GM12878 (cell line): ENCODE measurements around the gene KIAA1671.

Source experiments
- CHD1 ChIP-seq: IDR thresholded peaks from 2 replicates; pipeline ENCODE4 v1.6.1; 2012; ENCODE audit warnings: low read depth, low read length, improper control_type of control experiment
- EP300 ChIP-seq, 2 experiments: fragments of 150-350 bp in 1 of 2; IDR thresholded peaks; 2 replicates each; pipeline ENCODE4 v1.6.1; 2011 to 2012; ENCODE audit warnings: low read depth in 2 of 2, low read length in 2 of 2, borderline replicate concordance in 1 of 2, improper control_type of control experiment in 1 of 2, inconsistent platforms in 1 of 2; ENCODE audit not compliant: control insufficient read depth in 1 of 2
- ESRRA ChIP-seq: IDR thresholded peaks from 2 replicates; pipeline ENCODE4 v1.6.1; 2012; ENCODE audit warnings: mild to moderate bottlenecking, low read length, improper control_type of control experiment
- EZH2 ChIP-seq: IDR thresholded peaks from 2 replicates; pipeline ENCODE4 v1.6.1; 2012; ENCODE audit warnings: low read depth, mild to moderate bottlenecking, control low read depth, inconsistent platforms, low read length, borderline replicate concordance; ENCODE audit not compliant: control insufficient read depth
- HDAC2 ChIP-seq: fragments of 200-600 bp; sonication (generic); IDR thresholded peaks from 2 replicates; pipeline ENCODE4 v1.6.1; 2017
- MEF2A ChIP-seq: IDR thresholded peaks from 2 replicates; pipeline ENCODE4 v1.6.1; 2011; ENCODE audit warnings: low read depth, mild to moderate bottlenecking, low read length, moderate library complexity; ENCODE audit not compliant: insufficient read depth
- SMC3 ChIP-seq: IDR thresholded peaks from 2 replicates; pipeline ENCODE4 v1.6.1; 2011; ENCODE audit warnings: low read length, improper control_type of control experiment, borderline replicate concordance
- TF ChIP-seq, protein P1 (sequence below), 3 experiments: IDR thresholded peaks in 2 of 3; conservative IDR thresholded peaks in 1 of 3; 2 replicates each; pipeline ENCODE4 v1.5.1; 2011; ENCODE audit warnings: low read depth in 3 of 3, low read length in 3 of 3, mild to moderate bottlenecking in 3 of 3, control low read depth in 2 of 3, moderate library complexity in 2 of 3, inconsistent platforms in 1 of 3, mixed read lengths in 1 of 3; ENCODE audit not compliant: control insufficient read depth in 2 of 3, insufficient read depth in 1 of 3; ENCODE audit errors: extremely low read depth in 1 of 3
- TF ChIP-seq, protein P2 (sequence below): fragments of 450-650 bp; IDR thresholded peaks from 2 replicates; pipeline ENCODE4 v1.6.1; 2016; ENCODE audit warnings: mild to moderate bottlenecking

DNA sequence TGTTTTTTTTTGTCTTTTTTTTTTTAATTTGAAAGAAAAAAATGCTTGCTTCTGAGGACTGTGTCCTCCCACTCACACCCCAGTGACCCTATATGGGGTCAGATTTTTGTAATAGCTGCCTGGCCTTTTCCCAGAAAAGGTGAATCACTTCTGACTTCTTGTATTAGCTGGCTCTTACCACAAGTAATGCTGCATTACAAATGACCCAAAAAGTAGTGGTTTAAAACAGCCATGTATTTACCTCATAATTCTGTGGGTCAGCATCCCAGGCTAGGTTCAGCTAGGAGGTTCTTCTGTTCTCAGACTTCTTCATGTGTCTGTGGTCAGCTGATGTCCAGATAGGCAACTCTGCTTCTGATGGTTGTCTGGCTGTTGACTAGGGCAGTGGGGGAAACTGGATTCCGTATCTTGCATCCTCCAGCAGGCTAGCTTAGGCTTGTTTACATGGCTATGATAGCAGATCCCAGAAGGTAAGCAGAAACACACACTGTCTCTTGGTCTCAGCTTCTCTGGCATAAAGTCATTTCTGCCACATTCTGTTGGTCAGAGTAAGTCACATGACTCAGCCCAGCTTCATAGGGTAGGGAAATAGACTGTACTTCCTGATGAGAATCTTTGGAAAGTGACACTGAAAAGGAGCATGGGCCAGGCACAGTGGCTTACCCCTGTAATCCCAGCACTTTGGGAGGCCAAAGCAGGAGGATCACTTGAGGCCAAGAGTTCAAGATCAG is 25.5 kb upstream of the KIAA1671 start:
- TF ChIP-seq EP300 (IDR thresholded peaks at IDR 0.05; ENCODE audit: borderline replicate concordance in 1 of 2, control insufficient read depth in 1 of 2, low read depth in 2 of 2, low read length in 2 of 2) (no peak), ESRRA (no peak), MEF2A (no peak), HDAC2 (no peak), SMC3 (no peak), CHD1 (no peak), EZH2 (no peak)
- TF ChIP-seq, protein P1, sequence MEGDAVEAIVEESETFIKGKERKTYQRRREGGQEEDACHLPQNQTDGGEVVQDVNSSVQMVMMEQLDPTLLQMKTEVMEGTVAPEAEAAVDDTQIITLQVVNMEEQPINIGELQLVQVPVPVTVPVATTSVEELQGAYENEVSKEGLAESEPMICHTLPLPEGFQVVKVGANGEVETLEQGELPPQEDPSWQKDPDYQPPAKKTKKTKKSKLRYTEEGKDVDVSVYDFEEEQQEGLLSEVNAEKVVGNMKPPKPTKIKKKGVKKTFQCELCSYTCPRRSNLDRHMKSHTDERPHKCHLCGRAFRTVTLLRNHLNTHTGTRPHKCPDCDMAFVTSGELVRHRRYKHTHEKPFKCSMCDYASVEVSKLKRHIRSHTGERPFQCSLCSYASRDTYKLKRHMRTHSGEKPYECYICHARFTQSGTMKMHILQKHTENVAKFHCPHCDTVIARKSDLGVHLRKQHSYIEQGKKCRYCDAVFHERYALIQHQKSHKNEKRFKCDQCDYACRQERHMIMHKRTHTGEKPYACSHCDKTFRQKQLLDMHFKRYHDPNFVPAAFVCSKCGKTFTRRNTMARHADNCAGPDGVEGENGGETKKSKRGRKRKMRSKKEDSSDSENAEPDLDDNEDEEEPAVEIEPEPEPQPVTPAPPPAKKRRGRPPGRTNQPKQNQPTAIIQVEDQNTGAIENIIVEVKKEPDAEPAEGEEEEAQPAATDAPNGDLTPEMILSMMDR (IDR thresholded peaks at IDR 0.05 in 2 of 3, conservative IDR thresholded peaks at IDR 0.05 in 1 of 3; ENCODE audit: control insufficient read depth in 2 of 3, extremely low read depth in 1 of 3, insufficient read depth in 1 of 3, low read depth in 3 of 3, low read length in 3 of 3): no peak
- TF ChIP-seq, protein P2, sequence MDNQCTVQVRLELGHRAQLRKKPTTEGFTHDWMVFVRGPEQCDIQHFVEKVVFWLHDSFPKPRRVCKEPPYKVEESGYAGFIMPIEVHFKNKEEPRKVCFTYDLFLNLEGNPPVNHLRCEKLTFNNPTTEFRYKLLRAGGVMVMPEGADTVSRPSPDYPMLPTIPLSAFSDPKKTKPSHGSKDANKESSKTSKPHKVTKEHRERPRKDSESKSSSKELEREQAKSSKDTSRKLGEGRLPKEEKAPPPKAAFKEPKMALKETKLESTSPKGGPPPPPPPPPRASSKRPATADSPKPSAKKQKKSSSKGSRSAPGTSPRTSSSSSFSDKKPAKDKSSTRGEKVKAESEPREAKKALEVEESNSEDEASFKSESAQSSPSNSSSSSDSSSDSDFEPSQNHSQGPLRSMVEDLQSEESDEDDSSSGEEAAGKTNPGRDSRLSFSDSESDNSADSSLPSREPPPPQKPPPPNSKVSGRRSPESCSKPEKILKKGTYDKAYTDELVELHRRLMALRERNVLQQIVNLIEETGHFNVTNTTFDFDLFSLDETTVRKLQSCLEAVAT: no peak
